Measurements from ENCODE around the gene KIF16B.

DNA sequence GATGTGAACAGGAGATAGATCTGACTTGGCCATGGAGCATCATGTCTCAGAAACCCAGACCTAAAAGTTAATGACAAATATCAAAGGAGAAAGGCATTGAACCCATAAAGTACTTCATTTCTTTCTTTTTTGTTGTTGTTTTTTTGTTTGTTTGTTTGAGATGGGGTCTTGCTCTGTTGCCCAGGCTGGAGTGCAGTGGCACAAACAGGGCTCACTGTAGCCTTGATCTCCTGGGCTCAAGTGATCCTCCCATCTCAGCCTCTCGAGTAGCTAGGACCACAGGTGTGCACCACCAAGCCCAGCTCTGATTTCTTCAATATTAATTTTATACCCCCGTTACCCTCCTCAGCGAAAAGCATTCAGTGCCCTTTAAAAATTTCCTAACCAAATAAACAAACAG lies 45.8 kb downstream of the KIF16B start:
- TF ChIP-seq, protein P1, sequence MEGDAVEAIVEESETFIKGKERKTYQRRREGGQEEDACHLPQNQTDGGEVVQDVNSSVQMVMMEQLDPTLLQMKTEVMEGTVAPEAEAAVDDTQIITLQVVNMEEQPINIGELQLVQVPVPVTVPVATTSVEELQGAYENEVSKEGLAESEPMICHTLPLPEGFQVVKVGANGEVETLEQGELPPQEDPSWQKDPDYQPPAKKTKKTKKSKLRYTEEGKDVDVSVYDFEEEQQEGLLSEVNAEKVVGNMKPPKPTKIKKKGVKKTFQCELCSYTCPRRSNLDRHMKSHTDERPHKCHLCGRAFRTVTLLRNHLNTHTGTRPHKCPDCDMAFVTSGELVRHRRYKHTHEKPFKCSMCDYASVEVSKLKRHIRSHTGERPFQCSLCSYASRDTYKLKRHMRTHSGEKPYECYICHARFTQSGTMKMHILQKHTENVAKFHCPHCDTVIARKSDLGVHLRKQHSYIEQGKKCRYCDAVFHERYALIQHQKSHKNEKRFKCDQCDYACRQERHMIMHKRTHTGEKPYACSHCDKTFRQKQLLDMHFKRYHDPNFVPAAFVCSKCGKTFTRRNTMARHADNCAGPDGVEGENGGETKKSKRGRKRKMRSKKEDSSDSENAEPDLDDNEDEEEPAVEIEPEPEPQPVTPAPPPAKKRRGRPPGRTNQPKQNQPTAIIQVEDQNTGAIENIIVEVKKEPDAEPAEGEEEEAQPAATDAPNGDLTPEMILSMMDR (IDR thresholded peaks at IDR 0.05; ENCODE audit: low read depth, low read length, missing input control): no peak
- TF ChIP-seq TAF1 (conservative IDR thresholded peaks at IDR 0.05) (no peak), NR2F2 (IDR thresholded peaks at IDR 0.05) (no peak), GABPA (IDR thresholded peaks at IDR 0.05 in 1 of 2, conservative IDR thresholded peaks at IDR 0.05 in 1 of 2) (no peak), SP1 (IDR thresholded peaks at IDR 0.05) (no peak), YY1 (IDR thresholded peaks at IDR 0.05) (no peak), HNF4G (IDR thresholded peaks at IDR 0.05) (no peak), FOXA1 (IDR thresholded peaks at IDR 0.05) (no peak)
- TF ChIP-seq, protein P2, sequence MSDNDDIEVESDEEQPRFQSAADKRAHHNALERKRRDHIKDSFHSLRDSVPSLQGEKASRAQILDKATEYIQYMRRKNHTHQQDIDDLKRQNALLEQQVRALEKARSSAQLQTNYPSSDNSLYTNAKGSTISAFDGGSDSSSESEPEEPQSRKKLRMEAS (IDR thresholded peaks at IDR 0.05): no peak
- TF ChIP-seq, protein P3, sequence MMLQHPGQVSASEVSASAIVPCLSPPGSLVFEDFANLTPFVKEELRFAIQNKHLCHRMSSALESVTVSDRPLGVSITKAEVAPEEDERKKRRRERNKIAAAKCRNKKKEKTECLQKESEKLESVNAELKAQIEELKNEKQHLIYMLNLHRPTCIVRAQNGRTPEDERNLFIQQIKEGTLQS (IDR thresholded peaks at IDR 0.05): no peak
- TF ChIP-seq, protein P4, sequence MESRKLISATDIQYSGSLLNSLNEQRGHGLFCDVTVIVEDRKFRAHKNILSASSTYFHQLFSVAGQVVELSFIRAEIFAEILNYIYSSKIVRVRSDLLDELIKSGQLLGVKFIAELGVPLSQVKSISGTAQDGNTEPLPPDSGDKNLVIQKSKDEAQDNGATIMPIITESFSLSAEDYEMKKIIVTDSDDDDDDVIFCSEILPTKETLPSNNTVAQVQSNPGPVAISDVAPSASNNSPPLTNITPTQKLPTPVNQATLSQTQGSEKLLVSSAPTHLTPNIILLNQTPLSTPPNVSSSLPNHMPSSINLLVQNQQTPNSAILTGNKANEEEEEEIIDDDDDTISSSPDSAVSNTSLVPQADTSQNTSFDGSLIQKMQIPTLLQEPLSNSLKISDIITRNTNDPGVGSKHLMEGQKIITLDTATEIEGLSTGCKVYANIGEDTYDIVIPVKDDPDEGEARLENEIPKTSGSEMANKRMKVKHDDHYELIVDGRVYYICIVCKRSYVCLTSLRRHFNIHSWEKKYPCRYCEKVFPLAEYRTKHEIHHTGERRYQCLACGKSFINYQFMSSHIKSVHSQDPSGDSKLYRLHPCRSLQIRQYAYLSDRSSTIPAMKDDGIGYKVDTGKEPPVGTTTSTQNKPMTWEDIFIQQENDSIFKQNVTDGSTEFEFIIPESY (IDR thresholded peaks at IDR 0.05): no peak
- TF ChIP-seq, protein P5, sequence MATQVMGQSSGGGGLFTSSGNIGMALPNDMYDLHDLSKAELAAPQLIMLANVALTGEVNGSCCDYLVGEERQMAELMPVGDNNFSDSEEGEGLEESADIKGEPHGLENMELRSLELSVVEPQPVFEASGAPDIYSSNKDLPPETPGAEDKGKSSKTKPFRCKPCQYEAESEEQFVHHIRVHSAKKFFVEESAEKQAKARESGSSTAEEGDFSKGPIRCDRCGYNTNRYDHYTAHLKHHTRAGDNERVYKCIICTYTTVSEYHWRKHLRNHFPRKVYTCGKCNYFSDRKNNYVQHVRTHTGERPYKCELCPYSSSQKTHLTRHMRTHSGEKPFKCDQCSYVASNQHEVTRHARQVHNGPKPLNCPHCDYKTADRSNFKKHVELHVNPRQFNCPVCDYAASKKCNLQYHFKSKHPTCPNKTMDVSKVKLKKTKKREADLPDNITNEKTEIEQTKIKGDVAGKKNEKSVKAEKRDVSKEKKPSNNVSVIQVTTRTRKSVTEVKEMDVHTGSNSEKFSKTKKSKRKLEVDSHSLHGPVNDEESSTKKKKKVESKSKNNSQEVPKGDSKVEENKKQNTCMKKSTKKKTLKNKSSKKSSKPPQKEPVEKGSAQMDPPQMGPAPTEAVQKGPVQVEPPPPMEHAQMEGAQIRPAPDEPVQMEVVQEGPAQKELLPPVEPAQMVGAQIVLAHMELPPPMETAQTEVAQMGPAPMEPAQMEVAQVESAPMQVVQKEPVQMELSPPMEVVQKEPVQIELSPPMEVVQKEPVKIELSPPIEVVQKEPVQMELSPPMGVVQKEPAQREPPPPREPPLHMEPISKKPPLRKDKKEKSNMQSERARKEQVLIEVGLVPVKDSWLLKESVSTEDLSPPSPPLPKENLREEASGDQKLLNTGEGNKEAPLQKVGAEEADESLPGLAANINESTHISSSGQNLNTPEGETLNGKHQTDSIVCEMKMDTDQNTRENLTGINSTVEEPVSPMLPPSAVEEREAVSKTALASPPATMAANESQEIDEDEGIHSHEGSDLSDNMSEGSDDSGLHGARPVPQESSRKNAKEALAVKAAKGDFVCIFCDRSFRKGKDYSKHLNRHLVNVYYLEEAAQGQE (IDR thresholded peaks at IDR 0.05): no peak

Data from liver (tissue), 3 donors.